ENCODE measurements around the gene PTK6. TPM values are rescaled to one million over a fixed set of nuclear protein-coding genes. Genes with fewer than 3 reads are reported as not detected.

PTK6 gene
- total and polyA plus RNA-seq, 2 of the 13 experiments (the other 11 are each of a cell fraction or from before 2014, with no cell fraction given): 0.08 TPM; not detected in 1

DNA sequence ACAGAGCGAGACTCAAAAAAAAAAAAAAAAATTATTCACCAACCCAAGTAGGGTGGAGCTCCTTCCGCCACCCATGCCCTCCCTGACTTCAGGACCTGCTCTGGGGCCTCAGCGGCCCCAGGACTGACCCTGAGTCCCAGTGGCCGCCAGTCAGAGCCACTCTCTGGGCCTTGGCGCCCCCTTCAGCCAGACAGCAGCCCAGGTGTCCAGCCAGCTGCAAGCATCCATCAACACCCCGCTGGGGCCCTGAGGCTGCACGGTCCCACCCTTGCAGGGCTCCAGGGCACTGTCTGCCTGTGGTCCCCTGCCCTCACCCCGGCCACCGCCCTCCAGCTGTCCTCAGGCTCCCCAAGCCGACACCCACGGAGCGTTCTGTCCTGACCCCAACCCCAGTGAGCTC is 53.3 kb downstream of the PTK6 start:
- Histone ChIP-seq H3K9me3 (ENCODE audit: low read length) (no peaks in the 10 kb centered on the region), H4K20me1 (ENCODE audit: insufficient read depth, low read length) (peaks cover 5% of the 10 kb centered on the region; the same call in 1 of the 2 replicates), H3K27me3 (ENCODE audit: control insufficient read depth in 1 of 2, insufficient read depth in 2 of 2, low read length in 2 of 2) (peaks cover 25 to 76% of the 10 kb centered on the region in 2 experiments), H3K4me1 (ENCODE audit: insufficient read depth, low read length) (peaks cover 11% of the 10 kb centered on the region), H3K4me3 (replicated peaks in 1 of 3; ENCODE audit: insufficient read depth in 1 of 3, low read depth in 2 of 3, low read length in 3 of 3) (no peak overlapping the region), H3K27ac (ENCODE audit: extremely low read length, insufficient read depth, low read length) (no peak overlapping the region), H3K9ac (ENCODE audit: insufficient read depth, low read depth, low read length) (no peak overlapping the region), H3K4me2 (ENCODE audit: low read depth, low read length) (no peak overlapping the region), H3K36me3 (replicated peaks in 1 of 2; ENCODE audit: control insufficient read depth in 1 of 2, insufficient read depth in 2 of 2, low read length in 2 of 2) (no peaks in the 10 kb centered on the region), H2AFZ (ENCODE audit: low read length) (no peak overlapping the region), H3K79me2 (ENCODE audit: insufficient read depth, low read length) (no peaks in the 10 kb centered on the region)
- TF ChIP-seq ZNF496 (CRISPR knock-in tag; IDR thresholded peaks at IDR 0.05; ENCODE audit: insufficient replicate concordance) (no peak), EHMT2 (IDR thresholded peaks at IDR 0.05; ENCODE audit: borderline replicate concordance, low read depth, low read length) (no peak), HNRNPK (IDR thresholded peaks at IDR 0.05; ENCODE audit: low read depth, low read length, poor library complexity, severe bottlenecking) (peak; percentile 21), STAG1 (CRISPR knock-in tag; IDR thresholded peaks at IDR 0.05) (peak; percentile 37), ZNF615 (CRISPR knock-in tag; IDR thresholded peaks at IDR 0.05; ENCODE audit: borderline replicate concordance) (no peak), ZNF501 (CRISPR knock-in tag; IDR thresholded peaks at IDR 0.05) (0 out of 2 replicates have a peak, but pooled peaks have one; percentile 4), ZNF563 (CRISPR knock-in tag; IDR thresholded peaks at IDR 0.05) (0 out of 2 replicates have a peak, but pooled peaks have one; percentile 11), HOXD1 (CRISPR knock-in tag; IDR thresholded peaks at IDR 0.05) (no peak), GATAD2A (CRISPR knock-in tag; IDR thresholded peaks at IDR 0.05) (no peak), ZFY (CRISPR knock-in tag; IDR thresholded peaks at IDR 0.05) (peak; percentile 13; the same call in 1 of the 2 replicates)
- TF ChIP-seq, protein P1, sequence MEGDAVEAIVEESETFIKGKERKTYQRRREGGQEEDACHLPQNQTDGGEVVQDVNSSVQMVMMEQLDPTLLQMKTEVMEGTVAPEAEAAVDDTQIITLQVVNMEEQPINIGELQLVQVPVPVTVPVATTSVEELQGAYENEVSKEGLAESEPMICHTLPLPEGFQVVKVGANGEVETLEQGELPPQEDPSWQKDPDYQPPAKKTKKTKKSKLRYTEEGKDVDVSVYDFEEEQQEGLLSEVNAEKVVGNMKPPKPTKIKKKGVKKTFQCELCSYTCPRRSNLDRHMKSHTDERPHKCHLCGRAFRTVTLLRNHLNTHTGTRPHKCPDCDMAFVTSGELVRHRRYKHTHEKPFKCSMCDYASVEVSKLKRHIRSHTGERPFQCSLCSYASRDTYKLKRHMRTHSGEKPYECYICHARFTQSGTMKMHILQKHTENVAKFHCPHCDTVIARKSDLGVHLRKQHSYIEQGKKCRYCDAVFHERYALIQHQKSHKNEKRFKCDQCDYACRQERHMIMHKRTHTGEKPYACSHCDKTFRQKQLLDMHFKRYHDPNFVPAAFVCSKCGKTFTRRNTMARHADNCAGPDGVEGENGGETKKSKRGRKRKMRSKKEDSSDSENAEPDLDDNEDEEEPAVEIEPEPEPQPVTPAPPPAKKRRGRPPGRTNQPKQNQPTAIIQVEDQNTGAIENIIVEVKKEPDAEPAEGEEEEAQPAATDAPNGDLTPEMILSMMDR (CRISPR knock-in tag; IDR thresholded peaks at IDR 0.05): peak; percentile 59
- ChIA-PET POLR2A (no interaction called here), CTCF (ENCODE audit: low intra/inter-chr PET ratio, low total read pairs) (no interaction called here)
- FAIRE-seq: no peak
- in situ Hi-C loops (cut with HindIII; ENCODE audit: extremely low pct_ligation_motif_present, low pct_unique_long_range_greater_than_20kb): no loop called here
- peak; percentile 27 for ATAC-seq
- intact Hi-C loops (cut with micrococcal nuclease; ENCODE audit: unreplicated experiment): no loop called here
- no TSS peak for BruUV-seq (replicated peaks)
- DNase-seq (ENCODE audit: low spot score): no peak
- 40% methylated on average over 12 of the region's 12 CpGs for WGBS (ENCODE audit: low lambda C conversion rate)

Measured in HepG2 (cell line).